Measurements from ENCODE around the gene KRAS.

GRCh38 chr12:25186038-25186787, 64.5 kb downstream of the KRAS start:
- no peak for TF ChIP-seq POLR2AphosphoS5 (IDR thresholded peaks at IDR 0.05)
- no peak for TF ChIP-seq CTCF (IDR thresholded peaks at IDR 0.05)
